ENCODE data around the gene SPNS3. TPM values are rescaled to one million over a fixed set of nuclear protein-coding genes. Genes with fewer than 3 reads are reported as not detected.

The SPNS3 gene
- total and polyA plus RNA-seq, 2 donors (not counting 3 experiments of a cell fraction or from before 2014, with no cell fraction given), result 0.18 to 0.66 TPM

GRCh38 chr17:4520060-4520893 lies 86.5 kb downstream of the SPNS3 start:
- ChIA-PET POLR2A (no interaction called here), CTCF (interaction anchor here (1.1 to 1.2 kb wide), 2 partner anchors 17 to 100 kb away, joined by 3 read pairs; no protein-coding TSS in a partner anchor)
- Histone ChIP-seq H3K27me3 (ENCODE audit: control insufficient read depth in 2 of 2, insufficient read depth in 2 of 2, low read length in 2 of 2) (no peaks in the 10 kb centered on the region), H3K4me2 (ENCODE audit: insufficient read depth, low read length) (no peak overlapping the region), H3K27ac (ENCODE audit: insufficient read depth, low read depth, low read length) (peak overlapping the region; percentile 41), H4K20me1 (replicated peaks; ENCODE audit: control insufficient read depth, extremely low read depth, insufficient read depth, low read length) (no peaks in the 10 kb centered on the region), H3K79me2 (ENCODE audit: control insufficient read depth, insufficient read depth, low read length) (no peaks in the 10 kb centered on the region), H3K9me3 (replicated peaks; ENCODE audit: control insufficient read depth, insufficient read depth, low read length) (no peaks in the 10 kb centered on the region), H3K4me3 (replicated peaks in 1 of 3; ENCODE audit: insufficient read depth in 1 of 3, low read depth in 1 of 3, low read length in 3 of 3) (no peak overlapping the region), H3K9me1 (replicated peaks; ENCODE audit: control insufficient read depth, extremely low read depth, insufficient read depth, low read length) (no peaks in the 10 kb centered on the region), H3K4me1 (ENCODE audit: control insufficient read depth, extremely low read depth, insufficient read depth, low read length) (peaks cover 21% of the 10 kb centered on the region), H2AFZ (ENCODE audit: low read depth, low read length) (no peak overlapping the region), H3K36me3 (ENCODE audit: control insufficient read depth in 2 of 2, extremely low read depth in 1 of 2, insufficient read depth in 2 of 2, low read length in 2 of 2) (peaks cover 0 to 11% of the 10 kb centered on the region in 2 experiments), H3K9ac (replicated peaks; ENCODE audit: extremely low read depth, insufficient read depth, low read length) (no peak overlapping the region)
- FAIRE-seq, result no peak
- intact Hi-C loops (cut with micrococcal nuclease) (no loop called here), dilution Hi-C loops (cut with MboI; ENCODE audit: extremely low pct_ligation_motif_present, low sequenced_read_pairs) (no loop called here)
- TF ChIP-seq CTCF (IDR thresholded peaks at IDR 0.05; ENCODE audit: extremely low read depth in 1 of 2, insufficient read depth in 1 of 2, low read depth in 1 of 2, low read length in 2 of 2), result no peak
- TF ChIP-seq MYC (IDR thresholded peaks at IDR 0.05; ENCODE audit: low read depth, low read length), result no peak
- no peak for TF ChIP-seq FOS (IDR thresholded peaks at IDR 0.05; ENCODE audit: borderline replicate concordance, insufficient read depth, low read length)
- no peak for TF ChIP-seq EZH2 (IDR thresholded peaks at IDR 0.05; ENCODE audit: borderline replicate concordance, low read depth, low read length, severe bottlenecking)
- TF ChIP-seq POLR2A (IDR thresholded peaks at IDR 0.05; ENCODE audit: low read depth, low read length), result no peak
- no peak for TF ChIP-seq GATA2 (IDR thresholded peaks at IDR 0.05; ENCODE audit: insufficient read depth, insufficient read length, low read depth, low read length)
- BruUV-seq (replicated peaks), result no TSS peak
- DNase-seq (ENCODE audit: low read depth, low spot score), result no peak

Measured in endothelial cell of umbilical vein (primary cell).